ENCODE data around the gene PPFIBP2.

Gene PPFIBP2

GRCh38 chr11:7613394-7613720 lies 99.6 kb downstream of the PPFIBP2 start (continued):
- TF ChIP-seq ZSCAN5A (tag by site-specific recombination; IDR thresholded peaks at IDR 0.05), result no peak
- no peak for TF ChIP-seq ZNF560 (tag by site-specific recombination; IDR thresholded peaks at IDR 0.05; ENCODE audit: borderline replicate concordance)
- no peak for TF ChIP-seq ZNF138 (tag by site-specific recombination; IDR thresholded peaks at IDR 0.05; ENCODE audit: borderline replicate concordance)
- TF ChIP-seq ZNF585B (tag by site-specific recombination; IDR thresholded peaks at IDR 0.05), result no peak
- no peak for TF ChIP-seq ZNF530 (tag by site-specific recombination; IDR thresholded peaks at IDR 0.05; ENCODE audit: low read depth)
- TF ChIP-seq, protein P1, sequence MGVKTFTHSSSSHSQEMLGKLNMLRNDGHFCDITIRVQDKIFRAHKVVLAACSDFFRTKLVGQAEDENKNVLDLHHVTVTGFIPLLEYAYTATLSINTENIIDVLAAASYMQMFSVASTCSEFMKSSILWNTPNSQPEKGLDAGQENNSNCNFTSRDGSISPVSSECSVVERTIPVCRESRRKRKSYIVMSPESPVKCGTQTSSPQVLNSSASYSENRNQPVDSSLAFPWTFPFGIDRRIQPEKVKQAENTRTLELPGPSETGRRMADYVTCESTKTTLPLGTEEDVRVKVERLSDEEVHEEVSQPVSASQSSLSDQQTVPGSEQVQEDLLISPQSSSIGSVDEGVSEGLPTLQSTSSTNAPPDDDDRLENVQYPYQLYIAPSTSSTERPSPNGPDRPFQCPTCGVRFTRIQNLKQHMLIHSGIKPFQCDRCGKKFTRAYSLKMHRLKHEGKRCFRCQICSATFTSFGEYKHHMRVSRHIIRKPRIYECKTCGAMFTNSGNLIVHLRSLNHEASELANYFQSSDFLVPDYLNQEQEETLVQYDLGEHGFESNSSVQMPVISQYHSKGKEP (tag by site-specific recombination; IDR thresholded peaks at IDR 0.05), result no peak
- TF ChIP-seq, protein P2, sequence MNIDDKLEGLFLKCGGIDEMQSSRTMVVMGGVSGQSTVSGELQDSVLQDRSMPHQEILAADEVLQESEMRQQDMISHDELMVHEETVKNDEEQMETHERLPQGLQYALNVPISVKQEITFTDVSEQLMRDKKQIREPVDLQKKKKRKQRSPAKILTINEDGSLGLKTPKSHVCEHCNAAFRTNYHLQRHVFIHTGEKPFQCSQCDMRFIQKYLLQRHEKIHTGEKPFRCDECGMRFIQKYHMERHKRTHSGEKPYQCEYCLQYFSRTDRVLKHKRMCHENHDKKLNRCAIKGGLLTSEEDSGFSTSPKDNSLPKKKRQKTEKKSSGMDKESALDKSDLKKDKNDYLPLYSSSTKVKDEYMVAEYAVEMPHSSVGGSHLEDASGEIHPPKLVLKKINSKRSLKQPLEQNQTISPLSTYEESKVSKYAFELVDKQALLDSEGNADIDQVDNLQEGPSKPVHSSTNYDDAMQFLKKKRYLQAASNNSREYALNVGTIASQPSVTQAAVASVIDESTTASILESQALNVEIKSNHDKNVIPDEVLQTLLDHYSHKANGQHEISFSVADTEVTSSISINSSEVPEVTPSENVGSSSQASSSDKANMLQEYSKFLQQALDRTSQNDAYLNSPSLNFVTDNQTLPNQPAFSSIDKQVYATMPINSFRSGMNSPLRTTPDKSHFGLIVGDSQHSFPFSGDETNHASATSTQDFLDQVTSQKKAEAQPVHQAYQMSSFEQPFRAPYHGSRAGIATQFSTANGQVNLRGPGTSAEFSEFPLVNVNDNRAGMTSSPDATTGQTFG (tag by site-specific recombination; IDR thresholded peaks at IDR 0.05; ENCODE audit: borderline replicate concordance), result no peak
- TF ChIP-seq YY1 (tag by site-specific recombination; IDR thresholded peaks at IDR 0.05), result no peak

GRCh38 chr11:7614656-7615055 lies 100.9 kb downstream of the PPFIBP2 start:
- peaks cover 0 to 14% of the 10 kb centered on the region in 2 experiments; a peak in 1 of 3 replicates for H3K36me3 ChIP-seq (ENCODE audit: control insufficient read depth in 2 of 2, insufficient read depth in 1 of 2, low read length in 2 of 2)
- TF ChIP-seq ZNF350 (tag by site-specific recombination; IDR thresholded peaks at IDR 0.05), result no peak
- POLR2A ChIA-PET, result no interaction called here
- H3K4me1 ChIP-seq (ENCODE audit: control insufficient read depth, insufficient read depth, low read length), result no peaks in the 10 kb centered on the region
- no peaks in the 10 kb centered on the region for H3K9me3 ChIP-seq (ENCODE audit: control insufficient read depth, insufficient read depth, low read depth, low read length)
- no peak overlapping the region for H3K4me3 ChIP-seq (ENCODE audit: low read depth, low read length)
- H3K27ac ChIP-seq (ENCODE audit: extremely low read depth, low read depth, low read length), result no peak overlapping the region
- CTCF ChIA-PET, result interaction anchor here (0.6 kb wide), 1 partner anchor 12 kb away, joined by 3 read pairs; no protein-coding TSS in a partner anchor

DNA sequence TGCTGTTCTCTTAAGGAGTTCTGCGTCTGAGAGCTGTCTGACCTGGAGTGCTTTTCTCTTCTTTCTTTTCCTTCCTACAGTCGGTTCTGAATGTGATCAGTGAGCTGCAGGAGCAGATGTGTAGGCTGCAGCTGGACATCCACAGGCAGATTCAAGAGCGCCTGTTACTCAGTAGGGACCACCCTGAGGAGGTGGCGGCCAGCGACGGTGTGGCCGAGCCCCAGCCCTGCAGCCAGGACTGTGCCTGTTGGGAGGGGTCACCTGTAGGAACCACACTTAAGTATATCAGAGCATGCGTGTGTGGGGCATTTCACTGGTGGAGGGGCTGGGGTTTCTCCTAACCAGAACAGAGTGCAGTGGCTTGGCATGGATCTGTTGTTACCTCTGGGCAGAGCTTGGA lies 103.2 kb downstream of the PPFIBP2 start:
- no peak overlapping the region for H3K27ac ChIP-seq (ENCODE audit: extremely low read depth, low read depth, low read length)
- H3K36me3 ChIP-seq (ENCODE audit: control insufficient read depth in 2 of 2, insufficient read depth in 1 of 2, low read length in 2 of 2), result peaks cover 0 to 7% of the 10 kb centered on the region in 2 experiments; a peak in 1 of 3 replicates
- ChIA-PET POLR2A (no interaction called here), CTCF (no interaction called here)
- no peaks in the 10 kb centered on the region for H3K9me3 ChIP-seq (ENCODE audit: control insufficient read depth, insufficient read depth, low read depth, low read length)
- no peak overlapping the region for H3K4me3 ChIP-seq (ENCODE audit: low read depth, low read length)
- no peaks in the 10 kb centered on the region for H3K4me1 ChIP-seq (ENCODE audit: control insufficient read depth, insufficient read depth, low read length)
- TF ChIP-seq TCF7L2 (IDR thresholded peaks at IDR 0.05; ENCODE audit: borderline replicate concordance, low read depth, low read length) (no peak), ZBTB1 (tag by site-specific recombination; IDR thresholded peaks at IDR 0.05) (no peak), KLF17 (tag by site-specific recombination; IDR thresholded peaks at IDR 0.05) (no peak), ZNF548 (tag by site-specific recombination; IDR thresholded peaks at IDR 0.05) (no peak), ZNF521 (tag by site-specific recombination; IDR thresholded peaks at IDR 0.05) (no peak), ZNF600 (tag by site-specific recombination; IDR thresholded peaks at IDR 0.05) (no peak), SETDB1 (IDR thresholded peaks at IDR 0.05; ENCODE audit: insufficient read length, low read length) (no peak), ZFP69B (tag by site-specific recombination; IDR thresholded peaks at IDR 0.05) (no peak), ZBTB48 (tag by site-specific recombination; IDR thresholded peaks at IDR 0.05) (no peak), ZSCAN4 (tag by site-specific recombination; IDR thresholded peaks at IDR 0.05) (no peak), ZSCAN5A (tag by site-specific recombination; IDR thresholded peaks at IDR 0.05) (no peak)
- TF ChIP-seq, protein P3, sequence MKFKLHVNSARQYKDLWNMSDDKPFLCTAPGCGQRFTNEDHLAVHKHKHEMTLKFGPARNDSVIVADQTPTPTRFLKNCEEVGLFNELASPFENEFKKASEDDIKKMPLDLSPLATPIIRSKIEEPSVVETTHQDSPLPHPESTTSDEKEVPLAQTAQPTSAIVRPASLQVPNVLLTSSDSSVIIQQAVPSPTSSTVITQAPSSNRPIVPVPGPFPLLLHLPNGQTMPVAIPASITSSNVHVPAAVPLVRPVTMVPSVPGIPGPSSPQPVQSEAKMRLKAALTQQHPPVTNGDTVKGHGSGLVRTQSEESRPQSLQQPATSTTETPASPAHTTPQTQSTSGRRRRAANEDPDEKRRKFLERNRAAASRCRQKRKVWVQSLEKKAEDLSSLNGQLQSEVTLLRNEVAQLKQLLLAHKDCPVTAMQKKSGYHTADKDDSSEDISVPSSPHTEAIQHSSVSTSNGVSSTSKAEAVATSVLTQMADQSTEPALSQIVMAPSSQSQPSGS (tag by site-specific recombination; IDR thresholded peaks at IDR 0.05; ENCODE audit: low read depth), result no peak

Data from HEK293 (cell line).